Psoas muscle (tissue), 8 donors: Measurements from ENCODE around the gene SBNO2. TPM values are rescaled to one million over a fixed set of nuclear protein-coding genes. Genes with fewer than 3 reads are reported as not detected.
"Not testable (repeated sequence)": the region's sequence is repeated elsewhere in the genome, so short reads cannot be mapped to it uniquely, and the experiment has no call there.

Source experiments
- ATAC-seq, 4 donors: fragments of 200-7000 bp; cut with Tn5 transposase; one replicate each; pipeline ENCODE4 v1.9.1; 2020; ENCODE audit warnings: moderate library complexity in 3 of 4, mild to moderate bottlenecking in 2 of 4
- DNase-seq, 2 donors: peaks; one replicate each; pipeline ENCODE4 v3.0.0-alpha.2; 2020
- H3K27ac ChIP-seq: fragments of 200-600 bp; one replicate; pipeline ENCODE4 v1.8.0; 2022
- H3K27me3 ChIP-seq, 3 donors: fragments of 200-600 bp in 1 of 3; one replicate each; pipeline versions ENCODE4 v1.6.1 to v1.8.0; 2013 to 2022; ENCODE audit warnings: low read length in 2 of 3, mild to moderate bottlenecking in 2 of 3, moderate library complexity in 1 of 3; ENCODE audit not compliant: insufficient read depth in 3 of 3
- H3K36me3 ChIP-seq, 2 donors: fragments of 200-600 bp in 1 of 2; one replicate each; pipeline versions ENCODE4 v1.6.1 to v1.8.0; 2013 to 2022; ENCODE audit warnings: low read depth in 1 of 2, mild to moderate bottlenecking in 1 of 2, moderate library complexity in 1 of 2; ENCODE audit not compliant: insufficient read depth in 1 of 2
- H3K4me1 ChIP-seq: fragments of 200-600 bp; one replicate; pipeline ENCODE4 v1.8.0; 2022
- H3K4me3 ChIP-seq: fragments of 200-600 bp; one replicate; pipeline ENCODE4 v1.8.0; 2022; ENCODE audit warnings: mild to moderate bottlenecking
- H3K9me3 ChIP-seq: fragments of 200-600 bp; one replicate; pipeline ENCODE4 v1.8.0; 2022
- CTCF ChIP-seq: fragments of 200-600 bp; IDR thresholded peaks from one replicate; pipeline ENCODE4 v1.8.0; 2022; ENCODE audit warnings: antibody characterized with exemption
- WGBS, 3 donors: extraction: QIAGEN DNeasy Blood & Tissue Kit; methylation state at CpG; one replicate each; pipeline versions ENCODE4 v1.1.6 to v1.1.7; 2013; 5-methylcytosine and 5-hydroxymethylcytosine counted together
- intact Hi-C, 2 donors: fragments of 100-400 bp; cut with DNase I; formaldehyde crosslinking; loops; one replicate each; pipeline versions ENCODE4 v1.11.0 to v1.14.2; 2022
- polyA plus RNA-seq, 3 donors: library from polyadenylated mRNA; stranded (reverse); fragments of 200-250 nt; gene quantifications; one replicate each; pipeline ENCODE4 v1.2.3, GENCODE V29; 2013
- total RNA-seq, 4 donors: library from RNA; stranded (reverse); fragmentation: NEBNext Ultra II Directional in 2 of 4; extraction: Animal tissue kit (Norgen Biotek cat#: 25700) in 2 of 4; gene quantifications; one replicate each; pipeline versions ENCODE4 v1.2.1 to v1.2.4, GENCODE V29; 2021 to 2023
- donor health status: healthy with polysubstance abuse.
- donor health status: DM: no; HTN: no; CAD: no; lungs with moderate emphysema.
- donor health status: Bipolar disorder and iron deficiency.
- donor health status: healthy.
- donor health status: DM: yes; HTN: yes; CAD: no.
- donor health status: DM: no; HTN: no; CAD: no.
- donor health status: DM: no; HTN: no; CAD: no.
- donor health status: DM: yes; HTN: yes; CAD: no.

Gene SBNO2
- total and polyA plus RNA-seq, 7 donors: 18.5 to 138 (median 47.2) TPM

GRCh38 chr19:1206864-1207450, 32.9 kb upstream of the SBNO2 start:
- ATAC-seq: peak in 3 of 4 donors; percentile 0 to 14 (median 14)
- Histone ChIP-seq H3K9me3 (no peaks in the 10 kb centered on the region), H3K4me3 (peak overlapping the region; percentile 92), H3K27ac (peak overlapping the region; percentile 99), H3K27me3 (no peaks in the 10 kb centered on the region), H3K4me1 (peaks cover 46% of the 10 kb centered on the region), H3K36me3 (peaks cover 0 to 3% of the 10 kb centered on the region in 2 donors)
- intact Hi-C loops: no loop called here
- peak in 1 of 2 donors; percentile 71 for DNase-seq
- no peak for TF ChIP-seq CTCF
- WGBS, 3 donors: 1 to 4% (median 1%) methylated on average over 38 of the region's 38 CpGs

DNA sequence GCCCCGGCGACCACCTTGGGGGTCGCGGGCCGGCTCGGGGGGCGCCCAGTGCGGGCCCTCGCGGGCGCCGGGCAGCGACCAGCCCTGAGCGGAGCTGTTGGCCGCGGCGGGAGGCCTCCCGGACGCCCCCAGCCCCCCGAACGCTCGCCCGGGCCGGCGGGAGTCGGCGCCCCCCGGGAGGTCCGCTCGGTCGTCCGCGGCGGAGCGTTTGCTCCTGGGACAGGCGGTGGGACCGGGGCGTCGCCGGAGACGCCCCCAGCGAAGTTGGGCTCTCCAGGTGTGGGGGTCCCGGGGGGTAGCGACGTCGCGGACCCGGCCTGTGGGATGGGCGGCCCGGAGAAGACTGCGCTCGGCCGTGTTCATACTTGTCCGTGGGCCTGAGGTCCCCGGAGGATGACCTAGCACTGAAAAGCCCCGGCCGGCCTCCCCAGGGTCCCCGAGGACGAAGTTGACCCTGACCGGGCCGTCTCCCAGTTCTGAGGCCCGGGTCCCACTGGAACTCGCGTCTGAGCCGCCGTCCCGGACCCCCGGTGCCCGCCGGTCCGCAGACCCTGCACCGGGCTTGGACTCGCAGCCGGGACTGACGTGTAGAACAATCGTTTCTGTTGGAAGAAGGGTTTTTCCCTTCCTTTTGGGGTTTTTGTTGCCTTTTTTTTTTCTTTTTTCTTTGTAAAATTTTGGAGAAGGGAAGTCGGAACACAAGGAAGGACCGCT, 32.2 kb upstream of the SBNO2 start:
- Histone ChIP-seq H3K4me3 (peak overlapping the region; percentile 92), H3K4me1 (peaks cover 39% of the 10 kb centered on the region), H3K36me3 (peaks cover 0 to 3% of the 10 kb centered on the region in 2 donors), H3K27me3 (no peaks in the 10 kb centered on the region), H3K27ac (peak overlapping the region; percentile 99), H3K9me3 (no peaks in the 10 kb centered on the region)
- TF ChIP-seq CTCF: no peak
- DNase-seq: peak in 1 of 2 donors; percentile 58
- intact Hi-C loops: no loop called here
- WGBS, 3 donors: 1 to 2% (median 1%) methylated on average over 66 to 78 of the region's 78 CpGs
- no peak for ATAC-seq

- Histone ChIP-seq H3K27ac (peak within 1 kb of the TSS; percentile 99), H3K36me3 (peaks cover 0 to 3% of the 10 kb centered on the region in 2 donors), H3K9me3 (no peaks in the 10 kb centered on the region), H3K27me3 (no peaks in the 10 kb centered on the region), H3K4me3 (peak within 1 kb of the TSS; percentile 92), H3K4me1 (peaks cover 30% of the 10 kb centered on the region)
- no peak for TF ChIP-seq CTCF
- 4 to 9% (median 6%) methylated on average over 48 to 111 of the region's 114 CpGs for WGBS, 3 donors
- DNase-seq (peak; percentile 100), ATAC-seq (peak; percentile 89 to 92 (median 91))
- intact Hi-C loops: no loop called here
These were observed 31.3 kb upstream of the SBNO2 start, which contains the start of gene STK11 for GRCh38 chr19:1205114-1206099. Gene STK11, plus strand, starts transcription at chr19:1205778. Its CDS starts 1,136 bp downstream, at chr19:1206914.

DNA sequence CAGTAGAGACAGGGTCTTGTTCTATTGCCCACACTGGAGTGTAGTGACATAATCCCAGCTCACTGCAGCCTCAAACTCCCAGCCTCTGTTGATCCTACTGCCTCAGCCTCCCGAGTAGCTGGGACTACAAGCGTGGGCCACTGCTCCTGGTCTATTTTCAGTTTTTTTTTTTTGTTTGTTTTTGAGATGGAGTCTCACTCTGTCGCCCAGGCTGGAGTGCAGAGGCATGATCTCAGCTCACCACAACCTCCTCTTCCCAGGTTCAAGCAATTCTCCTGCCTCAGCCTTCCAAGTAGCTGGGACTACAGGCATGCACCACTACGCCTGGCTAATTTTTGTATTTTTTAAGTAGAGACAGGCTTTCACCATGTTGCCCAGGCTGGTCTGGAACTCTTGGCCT, 26.5 kb upstream of the SBNO2 start:
- H3K4me1 ChIP-seq, H3K36me3 ChIP-seq, H3K4me3 ChIP-seq, intact Hi-C loops, H3K9me3 ChIP-seq, ATAC-seq, H3K27me3 ChIP-seq, H3K27ac ChIP-seq, DNase-seq: not testable (repeated sequence)
- WGBS, 3 donors: 88 to 90% (median 89%) methylated on average over 4 of the region's 4 CpGs
